NCI-H1048 (cell line): ENCODE results near the gene GABPA.
"Not testable (repeated sequence)": the region's sequence is repeated elsewhere in the genome, so short reads cannot be mapped to it uniquely, and the experiment has no call there.

Source experiments
- DNase-seq: peaks from one replicate; lab custom pipeline; 2025; lab: John Stamatoyannopoulos, UW

GABPA gene

GRCh38 chr21:25734904-25735645 lies at the start of gene GABPA, which contains the start of gene ATP5PF:
Gene GABPA, plus strand, starts transcription at chr21:25734972. Its CDS starts 6,627 bp downstream, at chr21:25741599.
Gene ATP5PF, minus strand, starts transcription at chr21:25734904. Its CDS starts 5,110 bp downstream, at chr21:25729794.
- DNase-seq: peak; percentile 89

GRCh38 chr21:25687787-25688186 lies 47.0 kb upstream of the GABPA start:
- no peak for DNase-seq

GRCh38 chr21:25688275-25689155 lies 46.3 kb upstream of the GABPA start:
- DNase-seq: no peak

DNA sequence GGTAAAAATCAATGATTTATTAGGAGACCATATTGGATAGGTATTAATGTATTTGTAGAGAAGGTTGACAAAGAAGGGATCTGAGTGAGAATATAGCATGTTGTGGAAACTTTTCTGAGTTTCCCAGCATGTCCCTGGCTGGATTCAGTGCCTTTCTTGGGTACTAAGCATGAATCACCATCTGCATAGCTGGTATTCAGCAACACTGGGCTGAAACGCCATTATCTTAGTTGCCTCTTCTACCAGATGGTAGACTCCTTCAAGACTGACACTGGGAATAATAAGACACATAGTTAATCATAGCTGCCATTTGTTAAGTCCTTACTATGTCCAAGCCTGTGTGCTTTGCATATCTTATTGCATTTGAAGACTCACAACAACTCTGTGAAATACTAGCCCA lies 45.5 kb upstream of the GABPA start:
- DNase-seq: no peak

DNA sequence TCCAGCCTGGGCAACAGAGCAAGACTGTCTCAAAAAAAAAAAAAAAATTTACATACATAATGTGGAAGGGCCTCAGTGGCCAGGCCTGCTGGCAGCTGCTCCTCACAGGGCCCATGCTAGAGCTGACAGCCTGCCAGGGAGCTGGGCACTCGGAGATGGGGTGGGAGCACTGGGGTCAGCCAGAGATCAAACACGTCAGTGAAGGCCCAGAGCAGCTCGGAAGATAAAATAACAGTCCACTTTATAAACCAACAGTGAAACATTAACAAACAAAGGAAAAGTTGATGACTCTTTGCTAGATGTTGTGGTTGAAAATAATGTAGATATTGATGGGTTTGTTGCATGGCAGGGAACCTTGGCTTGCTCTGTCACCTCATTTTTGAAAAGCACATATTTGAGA lies 42.8 kb upstream of the GABPA start:
- no peak for DNase-seq

GRCh38 chr21:25695461-25695860 lies 39.3 kb upstream of the GABPA start:
- DNase-seq: not testable (repeated sequence)

- no peak for DNase-seq
Measured at GRCh38 chr21:25700741-25701140, 34.0 kb upstream of the GABPA start.

DNA sequence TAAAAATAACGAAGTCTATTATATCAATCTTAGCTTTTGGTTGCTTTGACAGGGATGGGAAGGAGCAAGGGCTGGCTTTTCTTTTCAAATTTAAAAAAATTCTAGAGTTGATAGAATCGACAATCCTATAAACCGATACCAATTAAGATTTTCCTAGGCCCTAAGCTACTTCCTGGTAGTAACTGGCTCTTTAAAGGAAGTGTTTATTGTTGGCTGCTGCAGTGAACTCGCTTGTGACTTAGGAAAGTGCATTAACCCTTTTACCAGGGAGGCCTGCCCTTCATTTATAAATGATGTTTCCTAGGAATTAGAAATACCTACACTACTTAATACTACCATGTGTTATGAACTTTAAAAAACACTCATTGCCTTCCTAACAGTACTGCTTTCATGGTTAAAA lies 33.2 kb upstream of the GABPA start:
- no peak for DNase-seq

- DNase-seq: no peak
Measured at GRCh38 chr21:25708467-25709065, 26.2 kb upstream of the GABPA start.

GRCh38 chr21:25709684-25710265 lies 25.0 kb upstream of the GABPA start:
- no peak for DNase-seq

DNA sequence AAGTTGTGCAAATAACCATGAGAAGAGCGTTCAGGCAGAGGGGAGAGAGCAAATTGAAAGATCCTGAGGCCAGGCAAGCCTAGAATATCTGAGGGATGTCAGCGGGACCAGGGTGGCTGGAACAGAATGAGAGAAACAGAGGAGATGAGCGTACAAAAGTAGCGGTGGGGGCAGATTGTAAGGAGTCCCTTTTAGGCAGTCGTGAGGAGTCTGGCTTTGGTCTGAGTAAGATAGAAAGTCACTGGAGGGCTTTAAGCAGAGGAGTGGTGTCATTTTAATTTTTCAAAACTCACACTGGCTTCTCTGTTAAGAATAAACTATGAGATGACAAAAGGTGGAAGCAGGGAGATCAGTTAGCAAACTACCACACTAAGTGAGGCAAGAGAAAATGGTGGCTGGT lies 24.2 kb upstream of the GABPA start:
- no peak for DNase-seq

DNA sequence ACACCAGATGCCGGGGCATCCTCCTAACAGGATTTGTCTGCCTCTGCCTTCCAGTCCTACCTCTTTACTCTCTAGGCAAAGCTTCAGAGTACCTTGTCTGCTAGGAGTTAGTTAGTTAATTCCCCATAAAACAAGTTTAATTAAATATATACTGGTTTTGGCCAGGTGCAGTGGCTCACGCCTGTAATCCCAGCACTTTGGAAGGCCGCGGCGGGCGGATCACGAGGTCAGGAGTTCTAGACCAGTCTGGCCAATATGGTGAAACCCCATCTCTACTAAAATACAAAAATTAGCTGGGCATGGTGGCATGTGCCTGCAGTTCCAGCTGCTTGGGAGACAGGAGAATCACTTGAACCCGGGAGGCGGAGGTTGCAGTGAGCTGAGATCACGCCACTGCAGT lies 20.7 kb upstream of the GABPA start:
- not testable (repeated sequence) for DNase-seq

GRCh38 chr21:25717491-25718147 lies 17.2 kb upstream of the GABPA start:
- DNase-seq: no peak

GRCh38 chr21:25721987-25722386 lies 12.8 kb upstream of the GABPA start:
- no peak for DNase-seq

GRCh38 chr21:25722631-25723030 lies 12.1 kb upstream of the GABPA start:
- no peak for DNase-seq

DNA sequence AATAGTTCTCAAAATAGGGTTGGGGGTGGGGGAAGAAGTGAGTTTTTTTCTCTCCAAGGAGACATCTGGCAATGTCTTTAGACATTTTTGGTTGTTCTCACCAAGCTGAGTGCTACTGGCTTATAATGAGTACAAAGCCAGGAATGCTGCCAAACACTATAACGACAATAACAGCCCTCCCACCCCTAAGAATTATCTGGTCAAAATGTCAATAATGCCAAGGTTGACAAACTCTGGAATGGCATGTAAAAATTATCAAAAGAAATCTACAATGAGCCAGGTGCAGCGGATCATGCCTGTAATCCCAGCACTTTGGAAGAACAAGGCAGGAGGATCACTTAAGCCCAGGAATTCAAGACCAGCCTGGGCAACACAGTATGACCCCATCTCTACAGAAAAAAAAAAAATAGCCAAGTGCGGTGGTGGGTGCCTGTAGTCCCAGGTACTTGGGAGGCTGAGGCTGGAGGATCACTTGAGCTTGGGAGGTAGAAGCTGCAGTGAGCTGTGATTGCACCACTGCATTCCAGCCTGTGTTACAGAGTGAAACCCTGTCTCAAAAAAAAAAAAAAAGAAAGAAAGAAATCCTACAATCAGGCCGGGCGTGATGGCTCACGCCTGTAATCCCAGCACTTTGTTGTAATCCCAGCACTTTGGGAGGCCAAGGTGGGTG lies 2.5 kb upstream of the GABPA start:
- DNase-seq: no peak

DNA sequence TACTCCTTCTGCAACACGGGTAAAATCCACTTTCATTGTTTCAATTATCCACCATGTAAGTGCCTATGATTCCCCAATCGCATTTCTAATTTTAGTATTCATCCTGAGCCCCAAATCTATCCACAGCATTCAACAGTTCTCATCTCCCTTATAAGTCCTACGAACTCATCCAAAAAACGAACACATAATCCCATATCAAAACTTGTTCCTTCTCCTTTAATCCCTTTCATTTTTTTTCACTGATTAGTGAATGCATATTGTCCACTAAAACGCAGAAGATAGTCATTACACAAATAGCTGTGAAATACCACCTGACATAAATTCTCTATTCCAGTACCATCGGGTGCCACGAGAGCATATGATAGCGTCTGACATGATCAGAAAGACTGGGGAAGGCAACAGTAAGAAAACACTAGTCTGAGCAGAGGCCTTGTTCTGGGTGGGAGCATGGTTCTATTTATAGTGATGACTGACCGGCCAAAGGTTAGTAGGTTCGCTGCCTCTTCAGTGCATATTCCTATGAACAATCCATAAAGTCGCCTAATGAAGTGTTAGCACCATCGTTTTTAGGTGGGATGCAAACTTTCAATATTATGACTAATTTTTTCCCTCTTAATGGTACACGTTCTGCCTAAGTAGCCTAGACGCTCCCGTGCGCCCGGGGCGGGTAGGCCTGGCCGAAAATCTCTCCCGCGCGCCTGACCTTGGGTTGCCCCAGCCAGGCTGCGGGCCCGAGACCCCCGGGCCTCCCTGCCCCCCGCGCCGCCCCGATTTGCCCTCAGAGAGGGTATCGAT lies 716 bp upstream of the GABPA start:
- DNase-seq: no peak

DNA sequence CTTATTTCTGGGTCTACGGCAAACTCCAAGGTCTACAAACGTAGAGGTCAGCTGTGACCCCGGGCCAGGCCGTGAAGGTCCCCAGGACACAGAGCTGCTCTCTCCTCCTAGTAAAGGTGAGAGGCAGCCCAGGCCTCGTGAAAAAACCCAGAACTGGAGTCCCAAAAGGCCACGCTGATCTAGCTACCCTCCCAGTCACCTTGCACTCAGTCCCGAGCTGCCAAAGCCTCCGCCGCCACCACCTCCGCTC lies 193 bp upstream of the GABPA start:
- DNase-seq: no peak

DNA sequence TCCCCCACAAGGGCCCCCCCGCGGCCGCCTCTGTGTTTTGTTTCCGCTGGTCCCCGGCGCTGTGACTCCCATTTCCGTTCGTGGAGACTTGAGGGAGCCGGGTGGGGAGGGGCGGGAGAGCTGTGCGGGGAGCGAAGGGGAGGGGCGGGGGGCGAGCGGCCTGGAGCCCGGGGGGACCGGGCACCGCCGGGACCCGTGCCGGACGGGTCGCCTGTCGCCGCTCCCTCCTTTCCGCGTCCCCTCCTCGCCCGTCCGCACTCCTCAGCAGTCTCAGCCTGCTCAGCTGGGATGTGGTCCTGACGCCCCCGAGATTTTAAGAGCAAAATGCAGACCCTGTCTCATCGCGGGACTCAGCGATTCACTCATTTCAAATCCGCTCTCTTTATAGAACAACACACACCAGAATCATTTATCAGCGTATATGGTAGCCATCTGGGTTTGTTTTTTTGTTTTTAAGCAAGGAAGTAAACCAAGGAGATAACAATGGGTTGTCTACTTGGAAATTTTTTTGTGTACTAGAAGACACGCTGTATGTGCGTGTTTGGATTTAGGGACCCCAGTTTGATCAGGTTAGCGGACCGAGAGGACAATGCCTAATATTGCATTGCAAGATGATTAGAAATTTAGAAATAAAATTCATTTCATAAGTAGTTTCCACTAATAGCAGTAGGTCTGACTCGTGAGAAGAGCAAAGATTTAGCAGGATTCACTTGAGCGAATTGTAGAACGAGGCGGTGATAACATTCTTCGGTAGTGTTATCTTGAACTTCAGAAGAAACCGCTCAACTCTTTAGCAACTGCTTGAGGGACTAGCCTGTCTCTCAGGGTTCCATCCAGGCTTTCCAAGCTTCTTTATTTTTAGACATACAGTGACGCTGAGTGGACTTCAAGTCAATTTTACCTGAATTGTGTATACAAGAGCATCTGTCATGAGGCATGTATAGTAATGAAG lies 1.1 kb downstream of the GABPA start:
- peak; percentile 36 for DNase-seq

DNA sequence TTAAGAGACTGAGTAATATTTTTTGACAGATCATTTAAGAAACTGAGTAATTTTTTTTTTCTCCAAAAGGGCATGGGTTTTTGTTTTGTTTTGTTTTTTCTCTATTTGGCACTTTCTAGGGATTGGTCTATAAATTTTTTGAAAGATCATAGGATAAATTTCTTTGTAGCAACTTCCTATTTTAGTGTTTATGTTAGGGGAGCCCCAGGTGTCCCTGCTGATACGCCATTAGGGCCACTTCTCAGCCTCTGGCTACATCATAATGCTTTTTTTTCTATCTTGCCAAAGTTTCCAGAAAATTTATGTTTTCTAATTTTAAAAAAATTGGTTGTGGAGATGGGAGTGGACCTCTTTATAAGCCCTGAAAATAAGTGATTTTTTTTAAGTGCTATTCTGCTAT lies 2.6 kb downstream of the GABPA start:
- DNase-seq: no peak
